Tongue (tissue), 2 donors: Measurements from ENCODE around the gene ADORA2A. TPM values are rescaled to one million over a fixed set of nuclear protein-coding genes. Genes with fewer than 3 reads are reported as not detected.

Source experiments
- DNase-seq: peaks from one replicate; pipeline ENCODE4 v3.0.0-alpha.2; 2015
- total RNA-seq: library from RNA; depleted of rRNA; stranded (reverse); fragments of >200 nt; gene quantifications from one replicate; pipeline ENCODE4 v1.2.3, GENCODE V29; 2014

ADORA2A gene
- total RNA-seq, 1 donor from 2014 or later: 20.7 TPM

- no peak for DNase-seq
Measured at GRCh38 chr22:24453853-24454252, 26.5 kb downstream of the ADORA2A start.

DNA sequence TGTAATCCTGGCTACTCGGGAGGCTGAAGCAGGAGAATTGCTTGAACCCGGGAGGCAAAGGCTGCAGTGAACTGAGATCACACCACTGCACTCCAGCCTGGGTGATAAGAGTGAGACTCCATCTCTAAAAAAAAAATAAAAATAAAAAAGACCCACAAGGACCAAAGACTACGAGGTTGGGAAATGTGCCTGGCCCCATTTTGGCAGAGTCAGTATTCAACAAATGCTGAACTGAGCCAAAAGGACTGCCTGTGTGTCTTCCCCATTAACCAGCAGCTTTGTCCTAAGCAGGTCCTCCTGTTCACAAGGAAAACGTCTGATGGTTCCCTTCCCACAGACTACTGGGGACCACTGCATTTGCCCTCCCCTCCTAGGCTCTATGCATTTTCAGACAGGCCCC lies 27.6 kb downstream of the ADORA2A start:
- no peak for DNase-seq

DNA sequence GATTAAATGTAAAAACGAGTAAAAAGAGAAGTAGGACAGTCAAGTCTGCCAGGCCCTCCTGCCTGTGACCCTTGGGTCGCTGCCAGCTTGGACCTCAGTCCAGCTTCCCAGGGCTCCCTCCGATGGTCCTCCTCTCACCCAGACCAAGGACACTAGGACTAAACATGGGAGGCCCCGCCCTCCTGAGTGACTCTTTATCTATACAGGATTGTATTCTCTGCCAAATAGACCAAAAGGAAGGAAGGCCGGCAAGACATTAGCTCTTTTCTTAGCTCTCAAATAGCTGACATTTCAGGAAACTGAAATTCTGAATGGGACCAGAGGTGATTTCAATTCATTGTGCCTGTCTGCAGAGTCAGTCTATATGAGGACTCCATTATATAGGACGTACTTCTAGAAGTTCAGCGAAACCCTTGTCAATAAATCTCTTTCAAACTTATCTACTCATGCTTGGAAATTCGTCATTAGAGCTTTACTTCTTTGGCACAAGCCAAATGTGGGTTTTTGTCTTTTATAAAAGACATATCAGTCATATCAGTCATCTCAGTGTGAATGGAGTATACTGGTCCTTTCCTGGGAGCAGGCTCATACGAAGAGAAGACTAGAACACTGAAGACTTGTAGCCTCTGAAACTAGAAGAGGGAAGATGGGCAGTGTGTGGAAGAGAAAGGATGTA lies 28.5 kb downstream of the ADORA2A start:
- DNase-seq: no peak

DNA sequence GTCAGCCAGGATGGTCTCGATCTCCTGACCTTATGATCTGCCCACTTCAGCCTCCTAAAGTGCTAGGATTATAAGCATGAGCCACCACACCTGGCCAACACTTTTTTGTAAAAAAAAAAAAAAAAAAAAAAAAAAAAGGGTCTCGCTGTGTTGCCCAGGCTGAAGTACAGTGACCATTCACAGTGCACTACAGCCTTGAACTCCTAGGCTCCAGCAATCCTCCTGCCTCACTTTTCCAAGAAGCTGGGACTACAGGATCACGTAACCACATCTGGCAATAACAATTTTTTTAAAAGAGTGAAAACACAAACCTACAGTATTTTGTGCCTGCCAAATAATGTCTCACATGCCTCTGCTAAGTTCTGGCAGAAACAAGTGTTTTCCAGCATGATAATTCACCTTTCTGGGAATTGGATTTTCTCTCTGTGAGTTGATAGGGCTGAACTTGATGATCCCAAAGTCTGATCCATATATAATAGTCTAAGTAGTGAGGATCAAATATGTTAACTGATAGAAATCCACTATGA lies 30.6 kb downstream of the ADORA2A start:
- peak; percentile 33 for DNase-seq

DNA sequence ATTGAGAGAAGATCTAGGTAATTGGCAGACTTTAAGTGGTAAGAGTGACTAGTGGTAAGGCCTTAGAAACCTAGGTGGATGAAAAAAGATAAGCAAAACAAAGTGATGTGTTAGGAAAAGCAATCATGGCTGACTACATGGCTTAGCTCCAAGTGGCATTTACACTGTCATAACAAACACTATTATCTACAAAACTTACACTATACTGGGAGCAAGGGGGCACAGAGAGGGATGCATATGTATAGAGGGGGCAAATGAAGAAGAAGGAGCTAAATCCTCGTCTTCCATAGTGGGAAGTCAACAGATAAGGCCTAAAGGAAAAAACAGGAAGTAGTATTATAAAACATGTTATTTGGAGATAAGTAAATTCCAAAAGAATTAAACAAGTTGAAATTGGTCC lies 32.5 kb downstream of the ADORA2A start:
- no peak for DNase-seq

DNA sequence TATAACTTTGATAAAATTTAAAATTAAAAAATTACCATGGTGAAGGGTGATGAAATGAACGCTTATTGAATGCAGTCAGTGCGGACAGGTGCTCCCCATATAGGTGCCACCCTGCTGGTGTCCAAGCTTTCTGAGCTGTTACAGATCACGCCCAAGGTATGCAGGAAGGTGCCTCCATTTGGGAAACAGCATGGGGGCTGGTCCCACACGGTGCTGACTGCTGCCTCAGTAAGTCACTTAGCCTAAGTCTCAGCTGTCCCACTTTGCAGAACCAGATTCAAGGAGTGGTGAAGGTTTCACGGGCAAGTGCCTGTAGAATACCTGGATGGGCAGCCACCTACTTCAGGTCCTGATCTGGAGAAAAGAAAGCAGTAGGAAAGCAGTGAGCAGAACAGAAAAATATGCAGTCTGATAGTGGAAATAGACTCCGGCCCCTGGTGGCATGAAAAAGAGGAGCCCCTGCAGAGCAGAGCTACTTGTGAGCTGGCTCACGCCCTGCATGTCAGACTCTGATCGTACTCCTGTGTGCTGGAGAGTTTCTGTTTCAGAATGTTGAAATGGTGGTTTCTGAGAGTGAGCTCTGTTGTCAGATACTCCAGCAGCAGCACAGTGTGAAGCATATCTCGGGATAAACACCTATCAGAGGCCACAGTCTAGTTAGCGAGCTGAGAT lies 33.2 kb downstream of the ADORA2A start:
- no peak for DNase-seq

GRCh38 chr22:24463071-24463760 lies 35.8 kb downstream of the ADORA2A start:
- no peak for DNase-seq

GRCh38 chr22:24465566-24465965 lies 38.2 kb downstream of the ADORA2A start:
- no peak for DNase-seq

- DNase-seq: no peak
Measured at GRCh38 chr22:24465975-24466374, 38.6 kb downstream of the ADORA2A start.

DNA sequence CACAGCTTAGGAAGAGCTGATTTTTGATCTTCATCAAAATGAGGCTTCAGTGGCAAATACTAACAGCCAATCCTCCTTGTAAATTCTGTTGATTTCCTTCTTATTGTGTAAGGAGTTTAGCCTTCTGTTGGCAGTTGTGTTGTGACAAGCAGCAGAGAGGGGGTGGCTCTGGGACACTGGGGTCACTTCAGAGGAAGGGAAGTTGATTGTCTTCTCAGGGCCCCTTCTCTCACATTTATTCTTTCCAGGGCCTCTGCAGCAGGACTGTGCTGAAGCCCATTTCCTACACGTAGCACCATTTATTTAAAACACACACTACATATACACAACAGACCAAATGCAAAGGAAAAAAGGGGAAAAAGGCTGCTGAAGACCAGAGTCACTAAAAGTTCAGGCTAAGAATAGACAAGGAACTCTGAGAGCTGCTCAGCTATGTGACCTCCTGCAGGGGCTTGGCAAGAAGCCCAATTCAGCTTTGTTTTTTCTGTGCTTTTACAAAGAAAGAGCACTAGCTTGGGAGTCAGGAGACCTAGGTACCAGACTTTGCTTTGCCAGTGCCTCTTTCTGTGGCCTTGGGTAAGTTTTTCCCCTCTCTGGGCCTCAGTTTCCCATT lies 39.4 kb downstream of the ADORA2A start:
- DNase-seq: peak; percentile 68

- no peak for DNase-seq
Measured at GRCh38 chr22:24467340-24467739, 39.9 kb downstream of the ADORA2A start.

GRCh38 chr22:24471570-24471969 lies 44.2 kb downstream of the ADORA2A start:
- DNase-seq: peak; percentile 40

DNA sequence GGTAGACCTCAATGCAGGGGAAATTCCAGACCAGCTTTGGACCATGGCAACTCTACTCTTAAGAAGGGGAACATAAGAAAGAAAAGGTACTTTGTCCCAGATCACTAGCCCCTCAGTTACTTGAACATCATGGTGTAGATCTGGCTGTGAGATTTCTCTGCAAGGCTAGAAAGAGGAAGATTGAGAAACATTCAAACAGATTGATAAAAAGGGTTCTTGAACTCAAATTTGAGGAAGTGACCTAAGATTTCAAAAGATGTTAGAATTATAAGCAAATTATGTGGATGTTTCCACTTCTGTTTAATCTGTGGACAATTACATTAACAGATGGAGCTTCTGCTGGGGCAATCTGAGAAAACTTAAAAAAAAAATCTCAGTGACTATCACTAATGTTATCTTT lies 45.9 kb downstream of the ADORA2A start:
- DNase-seq: no peak

DNA sequence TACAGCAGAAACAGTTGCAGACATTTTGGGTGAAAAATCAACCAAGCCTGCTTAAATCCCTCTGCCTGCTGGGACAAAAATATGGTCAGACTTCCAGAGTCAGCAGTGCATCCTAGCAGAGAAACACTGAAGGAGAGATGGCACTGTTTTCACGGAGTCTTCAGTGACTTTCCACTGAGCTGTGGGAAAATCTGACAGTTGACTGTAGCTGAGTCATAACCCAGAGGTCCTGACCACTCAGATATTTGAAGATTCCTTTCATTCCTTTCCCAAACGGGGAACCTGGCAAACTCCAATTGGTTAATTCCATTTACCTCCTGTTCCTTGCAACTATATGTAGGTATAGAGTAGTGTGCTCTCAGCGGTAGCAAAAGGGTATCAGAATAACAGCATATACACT lies 46.8 kb downstream of the ADORA2A start:
- DNase-seq: no peak

GRCh38 chr22:24474649-24475255 lies 47.4 kb downstream of the ADORA2A start:
- no peak for DNase-seq

GRCh38 chr22:24481641-24482040 lies 54.2 kb downstream of the ADORA2A start:
- no peak for DNase-seq

GRCh38 chr22:24482575-24482974 lies 55.2 kb downstream of the ADORA2A start:
- DNase-seq: peak; percentile 56

- no peak for DNase-seq
Measured at GRCh38 chr22:24482998-24483397, 55.6 kb downstream of the ADORA2A start.

- DNase-seq: no peak
Measured at GRCh38 chr22:24483976-24484545, 56.7 kb downstream of the ADORA2A start.

GRCh38 chr22:24485170-24485569 lies 57.8 kb downstream of the ADORA2A start:
- no peak for DNase-seq

DNA sequence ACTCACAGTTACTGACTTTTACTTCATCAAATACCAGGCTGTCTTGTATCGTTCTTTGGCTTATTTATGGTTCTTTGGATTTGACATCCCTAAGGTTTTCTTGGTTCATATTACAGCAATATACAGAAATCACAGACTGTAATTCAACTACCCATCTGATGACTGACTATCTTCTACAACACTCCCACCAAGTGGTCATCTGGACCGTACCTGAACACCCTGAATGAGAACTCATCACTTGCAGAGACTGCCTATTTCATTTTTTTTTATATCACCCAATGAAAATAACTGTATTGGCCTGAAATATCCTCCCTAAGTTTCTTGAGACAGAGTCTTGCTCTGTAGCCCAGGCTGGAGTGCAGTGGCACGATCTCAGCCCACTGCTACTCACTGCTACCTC lies 58.2 kb downstream of the ADORA2A start:
- peak; percentile 58 for DNase-seq

- DNase-seq: no peak
Measured at GRCh38 chr22:24486501-24486921, 59.1 kb downstream of the ADORA2A start.
